ENCODE results near the gene IL12RB2. TPM values are rescaled to one million over a fixed set of nuclear protein-coding genes. Genes with fewer than 3 reads are reported as not detected.

The IL12RB2 gene
- total RNA-seq, 1 donor from 2014 or later: not detected

GRCh38 chr1:67427465-67427864 is 119.8 kb downstream of the IL12RB2 start:
- no peak for TF ChIP-seq CTCF (IDR thresholded peaks at IDR 0.05)
- Mint-ChIP-seq H3K27ac (ENCODE audit: unreplicated experiment) (no peak overlapping the region), H3K36me3 (ENCODE audit: unreplicated experiment) (peaks cover 32% of the 10 kb centered on the region)

GRCh38 chr1:67427947-67428346 is 120.3 kb downstream of the IL12RB2 start:
- Mint-ChIP-seq H3K9me3 (ENCODE audit: unreplicated experiment) (no peaks in the 10 kb centered on the region), H3K27me3 (ENCODE audit: unreplicated experiment) (no peaks in the 10 kb centered on the region), H3K27ac (ENCODE audit: unreplicated experiment) (no peak overlapping the region), H3K4me1 (ENCODE audit: unreplicated experiment) (peaks cover 41% of the 10 kb centered on the region), H3K4me3 (ENCODE audit: unreplicated experiment) (peak overlapping the region; percentile 87), H3K36me3 (ENCODE audit: unreplicated experiment) (peaks cover 29% of the 10 kb centered on the region)
- no peak for TF ChIP-seq CTCF (IDR thresholded peaks at IDR 0.05)
- no peak for DNase-seq (ENCODE audit: extremely low spot score, unreplicated experiment)

More at GRCh38 chr1:67427465-67427864, 119.8 kb downstream of the IL12RB2 start:
- DNase-seq (ENCODE audit: extremely low spot score, unreplicated experiment): no peak
- Mint-ChIP-seq H3K4me1 (ENCODE audit: unreplicated experiment) (peaks cover 41% of the 10 kb centered on the region), H3K27me3 (ENCODE audit: unreplicated experiment) (no peaks in the 10 kb centered on the region), H3K4me3 (ENCODE audit: unreplicated experiment) (peak overlapping the region; percentile 87), H3K9me3 (ENCODE audit: unreplicated experiment) (no peaks in the 10 kb centered on the region)

GRCh38 chr1:67429011-67429527 is 121.4 kb downstream of the IL12RB2 start:
- no peak for TF ChIP-seq CTCF (IDR thresholded peaks at IDR 0.05)
- Mint-ChIP-seq H3K4me1 (ENCODE audit: unreplicated experiment) (peaks cover 47% of the 10 kb centered on the region), H3K36me3 (ENCODE audit: unreplicated experiment) (peaks cover 21% of the 10 kb centered on the region), H3K27ac (ENCODE audit: unreplicated experiment) (peak overlapping the region; percentile 98), H3K27me3 (ENCODE audit: unreplicated experiment) (no peaks in the 10 kb centered on the region), H3K4me3 (ENCODE audit: unreplicated experiment) (peak overlapping the region; percentile 87), H3K9me3 (ENCODE audit: unreplicated experiment) (no peaks in the 10 kb centered on the region)
- DNase-seq (ENCODE audit: extremely low spot score, unreplicated experiment): no peak

- Mint-ChIP-seq H3K9me3 (ENCODE audit: unreplicated experiment) (no peaks in the 10 kb centered on the region), H3K4me1 (ENCODE audit: unreplicated experiment) (peaks cover 54% of the 10 kb centered on the region), H3K27ac (ENCODE audit: unreplicated experiment) (peak overlapping the region; percentile 98), H3K27me3 (ENCODE audit: unreplicated experiment) (no peaks in the 10 kb centered on the region), H3K4me3 (ENCODE audit: unreplicated experiment) (peak overlapping the region; percentile 87), H3K36me3 (ENCODE audit: unreplicated experiment) (peaks cover 15% of the 10 kb centered on the region)
- TF ChIP-seq CTCF (IDR thresholded peaks at IDR 0.05): no peak
- no peak for DNase-seq (ENCODE audit: extremely low spot score, unreplicated experiment)
Measured at GRCh38 chr1:67429528-67430357, 122.1 kb downstream of the IL12RB2 start.

All from osteocyte (in vitro differentiated cells).